Activated T-helper 17 cell treated with anti-CD3 and anti-CD28 coated beads, Interleukin-2, amount 50 U/mL, for 72 hours (primary cell): ENCODE data around the gene RGS6. TPM values are rescaled to one million over a fixed set of nuclear protein-coding genes. Genes with fewer than 3 reads are reported as not detected.

Experiments
- ATAC-seq: fragments of 150-1000 bp; cut with Tn5 transposase; replicated peaks from 2 replicates; pipeline ENCODE4 v1.10.0; 2021; ENCODE audit warnings: mild to moderate bottlenecking, moderate library complexity
- H3K27ac Mint-ChIP-seq: one replicate; pipeline ENCODE4 v1.8.0; 2022; ENCODE audit warnings: mixed read lengths
- H3K27me3 Mint-ChIP-seq: one replicate; pipeline ENCODE4 v1.8.0; 2022; ENCODE audit warnings: mixed read lengths
- H3K36me3 Mint-ChIP-seq: one replicate; pipeline ENCODE4 v1.8.0; 2022; ENCODE audit warnings: low read depth, mild to moderate bottlenecking, mixed read lengths
- H3K4me1 Mint-ChIP-seq: one replicate; pipeline ENCODE4 v1.8.0; 2022; ENCODE audit warnings: mixed read lengths
- H3K4me3 Mint-ChIP-seq: one replicate; pipeline ENCODE4 v1.8.0; 2022; ENCODE audit warnings: mild to moderate bottlenecking, mixed read lengths
- H3K9me3 Mint-ChIP-seq: one replicate; pipeline ENCODE4 v1.8.0; 2022; ENCODE audit warnings: mixed read lengths
- total RNA-seq, 2 donors: library from RNA; stranded (reverse); gene quantifications; one replicate each; pipeline ENCODE4 v1.2.3, GENCODE V29; 2022

Gene RGS6
- total RNA-seq, 2 donors from 2014 or later = 1.5 to 1.6 TPM

GRCh38 chr14:72057701-72058285 is 125.6 kb downstream of the RGS6 start:
- Mint-ChIP-seq H3K36me3 (no peaks in the 10 kb centered on the region), H3K4me1 (no peaks in the 10 kb centered on the region), H3K9me3 (no peaks in the 10 kb centered on the region), H3K27ac (no peak overlapping the region), H3K4me3 (no peak overlapping the region), H3K27me3 (peaks cover 10% of the 10 kb centered on the region)
- ATAC-seq = no peak

- no peaks in the 10 kb centered on the region for H3K9me3 Mint-ChIP-seq
- no peak overlapping the region for H3K27ac Mint-ChIP-seq
- no peaks in the 10 kb centered on the region for H3K36me3 Mint-ChIP-seq
- ATAC-seq = no peak
- no peak overlapping the region for H3K4me3 Mint-ChIP-seq
- peaks cover 10% of the 10 kb centered on the region for H3K27me3 Mint-ChIP-seq
- H3K4me1 Mint-ChIP-seq = no peaks in the 10 kb centered on the region
Observed at GRCh38 chr14:72060460-72060859, 128.2 kb downstream of the RGS6 start.

DNA sequence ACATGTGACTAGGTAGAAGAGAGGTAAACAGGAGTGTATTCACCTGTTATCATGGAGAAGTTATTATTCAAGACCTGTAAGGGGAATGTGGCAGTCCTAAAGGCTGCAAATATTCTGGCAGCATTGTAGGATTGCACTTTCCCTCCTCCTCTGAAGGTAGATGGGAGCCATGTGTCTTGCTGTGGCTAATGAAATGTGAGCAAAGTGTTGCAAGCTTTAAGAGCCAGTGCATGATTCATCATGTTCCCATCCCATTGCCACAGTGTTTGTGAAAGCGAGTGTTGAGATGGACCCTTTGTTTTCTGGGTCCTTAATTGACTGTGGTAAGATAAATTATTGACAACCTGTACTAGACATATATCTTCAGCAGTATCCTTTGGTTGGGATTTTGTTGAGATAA is 128.7 kb downstream of the RGS6 start:
- Mint-ChIP-seq H3K27me3 (peaks cover 10% of the 10 kb centered on the region), H3K27ac (no peak overlapping the region), H3K4me3 (no peak overlapping the region), H3K36me3 (no peaks in the 10 kb centered on the region), H3K9me3 (no peaks in the 10 kb centered on the region), H3K4me1 (no peaks in the 10 kb centered on the region)
- ATAC-seq = no peak

- Mint-ChIP-seq H3K4me1 (no peaks in the 10 kb centered on the region), H3K27ac (no peak overlapping the region), H3K4me3 (no peak overlapping the region), H3K36me3 (no peaks in the 10 kb centered on the region), H3K27me3 (peaks cover 10% of the 10 kb centered on the region), H3K9me3 (no peaks in the 10 kb centered on the region)
- no peak for ATAC-seq
Observed at GRCh38 chr14:72061718-72062117, 129.5 kb downstream of the RGS6 start.

GRCh38 chr14:72063761-72064282 is 131.6 kb downstream of the RGS6 start:
- Mint-ChIP-seq H3K4me1 (no peaks in the 10 kb centered on the region), H3K27me3 (peaks cover 10% of the 10 kb centered on the region), H3K27ac (no peak overlapping the region), H3K4me3 (no peak overlapping the region), H3K36me3 (no peaks in the 10 kb centered on the region), H3K9me3 (no peaks in the 10 kb centered on the region)
- no peak for ATAC-seq

GRCh38 chr14:72064501-72064900 is 132.3 kb downstream of the RGS6 start:
- Mint-ChIP-seq H3K27ac (no peak overlapping the region), H3K4me1 (no peaks in the 10 kb centered on the region), H3K27me3 (peaks cover 10% of the 10 kb centered on the region), H3K36me3 (no peaks in the 10 kb centered on the region), H3K9me3 (no peaks in the 10 kb centered on the region), H3K4me3 (no peak overlapping the region)
- ATAC-seq = no peak

- H3K4me3 Mint-ChIP-seq = no peak overlapping the region
- H3K4me1 Mint-ChIP-seq = no peaks in the 10 kb centered on the region
- no peaks in the 10 kb centered on the region for H3K9me3 Mint-ChIP-seq
- H3K27me3 Mint-ChIP-seq = no peaks in the 10 kb centered on the region
- no peak overlapping the region for H3K27ac Mint-ChIP-seq
- ATAC-seq = no peak
- H3K36me3 Mint-ChIP-seq = no peaks in the 10 kb centered on the region
Observed at GRCh38 chr14:72070458-72070857, 138.2 kb downstream of the RGS6 start.

DNA sequence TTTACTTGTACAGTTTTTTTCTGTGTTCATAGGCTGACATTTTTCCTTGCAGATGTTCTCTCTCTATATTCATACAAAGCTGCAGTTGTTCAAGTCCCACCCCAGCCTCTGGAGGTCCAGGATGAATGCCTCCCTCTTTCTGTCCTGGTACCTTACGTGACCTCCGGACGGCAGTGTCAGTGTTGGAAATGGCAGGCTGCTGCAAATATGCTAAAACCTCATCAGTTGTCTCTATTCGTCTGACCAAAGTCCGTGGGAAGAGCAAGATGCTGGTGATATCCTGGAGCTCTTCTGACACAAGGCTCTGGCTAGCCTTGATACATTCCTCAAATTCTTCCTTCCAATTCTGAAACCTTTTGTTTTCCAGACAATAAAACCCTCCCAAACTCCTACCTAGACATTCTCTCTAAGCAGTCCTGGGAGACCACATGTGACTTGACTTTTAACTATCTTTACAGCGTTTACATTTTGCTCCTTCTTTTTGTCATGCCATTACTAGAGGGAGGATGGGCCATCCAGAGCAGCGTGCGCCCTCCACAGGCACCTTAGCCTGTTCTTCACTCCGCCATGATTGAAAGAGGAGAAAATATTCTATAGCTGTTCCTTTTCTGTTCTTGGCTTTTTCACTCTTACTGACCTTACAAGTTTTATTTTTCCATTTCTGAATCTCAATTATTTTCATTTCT is 143.6 kb downstream of the RGS6 start:
- H3K4me3 Mint-ChIP-seq = no peak overlapping the region
- no peaks in the 10 kb centered on the region for H3K4me1 Mint-ChIP-seq
- no peak overlapping the region for H3K27ac Mint-ChIP-seq
- H3K27me3 Mint-ChIP-seq = peaks cover 7% of the 10 kb centered on the region
- no peak for ATAC-seq
- H3K36me3 Mint-ChIP-seq = no peaks in the 10 kb centered on the region
- no peaks in the 10 kb centered on the region for H3K9me3 Mint-ChIP-seq

- no peak overlapping the region for H3K4me3 Mint-ChIP-seq
- no peak for ATAC-seq
- no peaks in the 10 kb centered on the region for H3K4me1 Mint-ChIP-seq
- no peaks in the 10 kb centered on the region for H3K36me3 Mint-ChIP-seq
- no peak overlapping the region for H3K27ac Mint-ChIP-seq
- no peaks in the 10 kb centered on the region for H3K9me3 Mint-ChIP-seq
- H3K27me3 Mint-ChIP-seq = peaks cover 21% of the 10 kb centered on the region
Observed at GRCh38 chr14:72081137-72081536, 148.9 kb downstream of the RGS6 start.

GRCh38 chr14:72084935-72085334 is 152.7 kb downstream of the RGS6 start:
- peaks cover 34% of the 10 kb centered on the region for H3K27me3 Mint-ChIP-seq
- H3K4me3 Mint-ChIP-seq = no peak overlapping the region
- H3K9me3 Mint-ChIP-seq = no peaks in the 10 kb centered on the region
- H3K27ac Mint-ChIP-seq = no peak overlapping the region
- ATAC-seq = no peak
- H3K4me1 Mint-ChIP-seq = no peaks in the 10 kb centered on the region
- no peaks in the 10 kb centered on the region for H3K36me3 Mint-ChIP-seq

GRCh38 chr14:72089625-72090024 is 157.4 kb downstream of the RGS6 start:
- Mint-ChIP-seq H3K9me3 (no peaks in the 10 kb centered on the region), H3K27ac (no peak overlapping the region), H3K4me3 (no peak overlapping the region), H3K36me3 (no peaks in the 10 kb centered on the region), H3K27me3 (peaks cover 31% of the 10 kb centered on the region), H3K4me1 (no peaks in the 10 kb centered on the region)
- no peak for ATAC-seq

DNA sequence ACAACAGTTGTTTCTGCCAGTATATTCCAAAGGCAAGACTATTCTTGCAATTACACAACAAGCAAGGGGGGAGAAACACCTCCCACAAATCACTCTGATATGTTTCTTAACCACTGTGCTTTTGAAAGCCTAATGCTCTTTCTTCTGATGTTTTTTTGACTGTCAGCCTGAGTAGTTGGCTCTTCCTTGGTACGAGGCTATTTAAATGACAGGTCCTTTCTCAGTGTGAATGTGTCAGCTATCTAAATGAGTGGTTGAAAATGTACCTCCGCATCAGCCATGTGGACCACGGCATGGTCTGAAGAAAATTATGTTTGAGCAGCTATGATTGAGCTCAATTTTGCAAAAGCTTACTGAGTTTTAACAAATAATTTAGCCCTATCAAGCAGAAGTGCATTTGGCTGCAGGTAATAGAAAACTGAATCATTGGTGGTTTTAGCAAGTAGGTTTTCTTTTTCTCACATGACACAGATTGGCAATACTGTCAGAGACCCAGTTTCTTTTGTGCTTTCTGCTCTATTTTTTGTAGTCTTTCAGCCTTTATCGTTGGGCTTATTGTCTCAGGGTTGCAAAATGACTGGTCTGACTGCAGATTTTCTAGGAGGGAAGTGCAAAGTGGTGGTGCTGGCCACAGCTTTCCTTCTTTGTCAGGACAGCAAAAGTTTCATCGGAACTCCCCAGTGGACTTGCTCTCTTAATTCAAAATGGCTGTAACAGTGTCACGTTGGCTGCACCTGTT is 162.8 kb downstream of the RGS6 start:
- no peaks in the 10 kb centered on the region for H3K4me1 Mint-ChIP-seq
- peaks cover 30% of the 10 kb centered on the region for H3K27me3 Mint-ChIP-seq
- H3K36me3 Mint-ChIP-seq = no peaks in the 10 kb centered on the region
- peak; percentile 78 for ATAC-seq
- no peak overlapping the region for H3K27ac Mint-ChIP-seq
- H3K4me3 Mint-ChIP-seq = peak overlapping the region; percentile 5
- no peaks in the 10 kb centered on the region for H3K9me3 Mint-ChIP-seq

- H3K4me1 Mint-ChIP-seq = no peaks in the 10 kb centered on the region
Observed at GRCh38 chr14:72097173-72097783, 165.0 kb downstream of the RGS6 start.

DNA sequence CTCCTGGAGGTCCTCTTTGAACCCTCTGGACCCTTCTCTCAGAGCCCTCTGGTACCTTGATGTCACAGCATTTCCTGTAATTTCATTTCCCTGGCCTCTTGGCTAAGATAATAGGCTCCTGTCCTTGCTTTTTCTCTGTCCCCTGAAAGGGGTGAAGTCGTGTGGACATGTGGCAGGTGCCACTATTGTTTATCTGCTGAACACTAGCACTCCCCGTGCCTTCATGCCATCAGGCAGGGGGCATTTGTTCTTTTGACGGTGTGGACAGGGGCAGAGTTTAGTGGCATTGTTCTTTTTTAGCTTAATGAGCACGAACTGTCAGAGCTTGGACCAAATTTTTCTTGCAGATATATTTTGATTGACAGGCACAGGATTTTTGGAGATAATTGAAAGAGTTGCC is 166.0 kb downstream of the RGS6 start:
- Mint-ChIP-seq H3K27me3 (peaks cover 27% of the 10 kb centered on the region), H3K27ac (no peak overlapping the region)
- ATAC-seq = no peak

More at GRCh38 chr14:72097173-72097783, 165.0 kb downstream of the RGS6 start:
- Mint-ChIP-seq H3K27me3 (peaks cover 24% of the 10 kb centered on the region), H3K27ac (no peak overlapping the region), H3K36me3 (no peaks in the 10 kb centered on the region), H3K9me3 (no peaks in the 10 kb centered on the region), H3K4me3 (no peak overlapping the region)
- ATAC-seq = no peak

More for the DNA sequence above, 166.0 kb downstream of the RGS6 start:
- Mint-ChIP-seq H3K9me3 (no peaks in the 10 kb centered on the region), H3K4me3 (no peak overlapping the region), H3K36me3 (no peaks in the 10 kb centered on the region), H3K4me1 (no peaks in the 10 kb centered on the region)
